RCC 7860 (cell line): ENCODE data around the gene TMEM115.

ENCODE experiments used
- DNase-seq: peaks from one replicate; pipeline ENCODE4 v3.0.0-alpha.2; 2015; ENCODE audit warnings: low spot score
- FAIRE-seq: peaks from 2 replicates; lab custom pipeline; 2012; peaks lifted over from hg19 to GRCh38; lab: Jason Lieb, UNC

Gene TMEM115

DNA sequence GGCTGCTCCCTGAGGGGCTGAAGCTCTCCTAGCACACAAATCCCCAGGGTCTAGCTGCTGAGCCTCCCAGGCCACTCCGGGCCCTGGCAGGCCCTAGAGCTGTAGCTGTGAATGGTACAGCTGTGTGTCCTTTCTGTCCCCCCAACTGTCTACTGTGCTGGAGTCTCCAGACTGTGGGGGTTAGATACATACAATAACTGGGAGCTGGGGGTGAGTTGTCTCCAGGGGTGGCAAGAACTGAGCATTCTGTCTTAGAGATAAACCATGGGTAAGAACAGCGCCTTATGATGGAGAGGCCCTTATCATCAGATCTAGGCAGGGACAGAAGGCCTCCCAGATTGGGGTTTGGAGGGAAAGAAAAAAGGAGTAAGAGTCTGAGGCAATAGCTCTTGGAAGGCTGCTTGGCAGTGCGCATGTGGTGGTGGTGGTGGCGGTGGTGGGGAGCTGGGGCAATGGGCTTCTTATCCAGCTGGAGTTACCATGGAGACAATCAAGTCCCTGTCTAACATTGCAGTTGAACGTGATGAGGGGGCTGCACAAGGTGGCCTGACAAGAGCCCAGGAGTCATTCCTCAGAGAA is 5.0 kb downstream of the TMEM115 start:
- DNase-seq (no peak), FAIRE-seq (no peak)

DNA sequence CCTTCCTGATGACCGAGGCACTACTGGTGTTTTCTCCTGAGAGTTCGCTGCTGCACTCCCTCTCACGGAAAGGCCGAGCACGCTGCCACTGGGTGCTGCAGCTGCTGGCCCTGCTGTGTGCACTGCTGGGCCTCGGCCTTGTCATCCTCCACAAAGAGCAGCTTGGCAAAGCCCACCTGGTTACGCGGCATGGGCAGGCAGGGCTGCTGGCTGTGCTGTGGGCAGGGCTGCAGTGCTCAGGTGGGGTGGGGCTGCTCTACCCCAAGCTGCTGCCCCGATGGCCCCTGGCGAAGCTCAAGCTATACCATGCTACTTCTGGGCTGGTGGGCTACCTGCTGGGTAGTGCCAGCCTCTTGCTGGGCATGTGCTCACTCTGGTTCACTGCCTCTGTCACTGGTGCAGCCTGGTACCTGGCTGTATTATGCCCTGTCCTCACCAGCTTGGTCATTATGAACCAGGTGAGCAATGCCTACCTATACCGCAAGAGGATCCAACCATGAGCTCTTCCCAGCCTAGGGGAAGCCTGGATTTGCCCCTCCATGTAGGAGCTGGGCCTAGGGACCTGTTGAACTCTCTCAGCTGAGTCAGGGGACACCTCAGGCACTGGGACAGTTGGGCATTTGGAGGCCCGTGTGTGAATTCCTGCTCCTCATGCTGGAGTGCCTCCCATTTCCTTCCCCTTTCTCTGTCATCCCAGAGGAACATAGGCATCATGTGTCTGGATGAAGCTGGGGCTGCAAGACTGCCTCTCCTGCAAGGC is 5.9 kb downstream of the TMEM115 start:
- DNase-seq (no peak), FAIRE-seq (no peak)

DNA sequence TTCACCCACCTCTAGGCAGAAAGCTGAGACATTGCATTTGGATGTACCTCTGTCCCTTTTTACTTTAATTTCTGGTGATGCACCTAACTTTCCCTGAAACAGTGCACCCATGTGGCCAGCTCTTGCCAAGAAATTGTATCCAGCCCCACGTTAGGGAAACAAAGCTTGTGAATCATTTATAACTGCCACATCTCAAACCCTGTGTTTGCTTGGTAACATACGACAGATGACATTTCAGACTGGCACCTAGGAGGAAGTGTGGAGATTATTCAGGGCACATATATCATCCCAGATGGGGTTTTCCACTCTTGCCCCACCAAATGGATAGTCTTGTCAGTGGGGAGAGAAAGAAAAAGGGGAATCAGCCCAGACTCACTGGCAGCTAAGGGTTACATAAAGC is 6.5 kb downstream of the TMEM115 start:
- peak; percentile 65 for DNase-seq
- no peak for FAIRE-seq

DNA sequence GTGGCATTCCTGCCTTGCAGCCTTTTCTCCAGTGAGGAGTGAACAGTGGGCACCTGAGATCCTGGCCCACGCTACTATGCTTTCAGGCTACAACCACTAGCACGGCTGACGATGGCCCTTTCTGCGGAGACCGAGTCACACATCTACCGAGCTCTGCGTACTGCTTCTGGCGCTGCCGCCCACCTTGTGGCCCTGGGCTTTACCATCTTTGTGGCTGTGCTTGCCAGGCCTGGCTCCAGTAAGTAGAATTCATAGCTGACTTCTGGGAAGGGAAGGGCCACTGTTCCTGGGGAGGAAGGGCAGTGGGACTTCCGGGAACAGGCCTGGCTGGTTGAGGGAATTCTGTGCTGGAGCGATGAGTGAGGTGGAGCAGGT is 8.0 kb downstream of the TMEM115 start:
- no peak for DNase-seq
- FAIRE-seq: no peak

DNA sequence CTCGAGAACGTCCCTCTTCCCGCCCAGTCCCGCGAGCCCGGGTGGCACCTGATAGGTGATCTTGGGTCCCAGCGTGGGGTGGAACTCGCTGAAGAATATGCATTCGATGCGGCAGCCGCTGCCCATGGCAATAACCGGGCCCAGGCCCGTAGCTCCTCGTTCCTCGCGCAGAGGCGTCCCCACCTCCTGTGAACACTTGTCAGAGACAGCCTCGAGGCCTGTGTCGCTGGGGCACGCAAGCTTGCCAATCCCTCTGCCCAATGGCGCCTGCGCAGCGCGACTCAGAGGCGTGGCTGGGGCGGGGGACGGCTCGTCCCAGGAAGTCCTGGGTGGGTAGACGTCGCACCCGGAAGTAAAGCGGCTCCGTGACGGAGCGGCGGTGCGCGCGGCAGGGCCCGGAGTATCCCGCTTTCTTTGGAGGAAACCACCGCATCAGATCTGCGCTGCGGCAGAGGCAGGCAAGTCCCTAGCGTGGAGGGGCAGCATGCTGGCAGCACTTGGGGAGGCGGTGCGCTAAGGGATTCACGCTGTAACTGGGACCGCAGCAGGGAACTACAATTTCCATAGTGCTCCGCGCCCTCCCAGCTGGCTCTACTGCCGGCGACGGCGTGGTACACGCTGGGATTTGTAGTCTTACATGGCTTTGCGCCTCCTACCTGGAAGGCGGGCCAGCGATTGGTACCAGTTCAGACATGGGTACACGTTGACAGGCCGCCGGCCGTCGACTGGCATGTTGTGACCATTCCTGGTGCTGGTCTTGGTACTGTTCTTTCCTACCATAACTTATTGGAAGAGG is 8.6 kb downstream of the TMEM115 start, which contains the start of the genes CYB561D2 and NPRL2:
TSS of gene CYB561D2 (plus strand) at position 336 of the 796 bp plus-strand sequence. CDS start 572 bp downstream, outside the sequence.
TSS of gene NPRL2 (minus strand) at position 249 of the 796 bp plus-strand sequence. CDS start at position 126, 123 bp downstream.
- FAIRE-seq (no peak), DNase-seq (peak; percentile 80)

DNA sequence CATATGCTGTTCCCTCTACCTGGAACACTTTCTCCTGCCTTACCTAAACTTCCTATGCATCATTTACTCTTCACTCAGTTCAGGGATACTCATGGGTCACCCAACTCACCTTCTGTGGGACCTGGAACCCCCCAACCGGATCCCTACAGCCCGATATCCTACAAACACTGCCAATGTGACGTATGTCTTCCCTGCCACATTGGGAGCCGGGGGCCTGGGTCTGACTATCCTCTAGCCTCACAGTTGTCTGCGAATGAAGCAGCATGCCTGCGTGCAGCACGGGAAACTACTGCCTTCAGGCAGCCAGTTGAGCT is 9.2 kb downstream of the TMEM115 start:
- no peak for DNase-seq
- FAIRE-seq: no peak

DNA sequence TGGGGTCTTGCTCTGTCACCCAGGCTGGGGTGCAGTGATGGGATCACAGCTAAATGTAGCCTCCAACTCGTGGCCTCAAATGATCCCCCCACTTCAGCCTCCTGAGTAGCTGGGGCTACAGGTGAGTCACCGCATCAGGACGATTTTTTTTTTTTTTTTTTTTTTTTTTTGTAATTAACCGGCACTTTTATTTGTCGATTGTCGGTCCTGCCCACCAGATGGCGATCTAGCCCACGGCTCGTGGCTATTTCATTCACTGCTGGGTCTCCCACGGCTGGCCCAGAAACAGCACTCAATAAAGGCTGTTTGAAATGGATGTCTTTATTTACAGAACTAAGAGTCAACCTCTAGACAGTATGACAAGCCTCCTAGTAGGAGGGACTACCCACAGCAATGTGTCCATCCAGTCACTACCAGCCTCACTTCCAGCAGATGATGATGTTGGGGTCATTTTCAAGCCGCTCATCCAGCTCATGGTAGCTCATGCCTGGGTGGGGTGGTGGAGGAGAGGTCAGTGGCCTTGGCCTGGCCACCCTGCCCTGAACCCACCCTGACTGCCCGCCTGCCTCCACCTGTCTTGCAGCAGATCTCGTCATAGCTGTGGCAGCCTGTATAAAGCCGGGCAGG is 12.0 kb downstream of the TMEM115 start:
- peak; percentile 47 for FAIRE-seq

DNA sequence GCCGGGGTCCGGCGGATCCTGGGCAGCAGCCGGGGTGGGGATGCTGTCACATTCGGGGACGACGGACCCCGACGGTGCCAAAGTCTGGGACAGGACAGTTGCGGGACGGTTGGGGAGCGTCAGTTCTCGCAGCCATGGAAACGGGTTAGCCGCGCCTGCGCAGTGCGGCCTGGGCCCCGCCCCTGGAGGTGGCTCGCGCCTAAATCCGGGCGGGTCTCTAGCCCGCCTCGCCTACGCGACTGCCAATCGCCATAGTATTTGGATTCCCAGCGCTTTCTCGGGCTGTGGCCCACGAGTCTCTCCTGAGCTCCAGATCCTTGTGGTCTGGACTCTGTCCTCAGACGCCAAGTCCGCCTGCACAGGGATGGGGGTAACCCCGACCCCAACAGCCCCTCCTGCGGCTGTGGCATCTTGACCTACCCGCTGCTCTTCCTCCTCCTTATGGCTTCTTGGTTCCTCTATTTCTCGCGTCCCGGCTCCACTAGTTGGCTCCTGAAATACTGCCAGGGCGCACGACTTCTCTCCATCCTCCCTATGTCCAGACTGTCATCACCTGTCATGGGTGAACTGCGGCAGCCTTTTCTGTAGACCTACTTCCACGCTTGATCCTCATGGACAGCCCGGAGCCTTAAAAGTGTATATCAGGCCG is 13.6 kb downstream of the TMEM115 start, which contains the start of gene ZMYND10:
TSS of gene ZMYND10 (minus strand) at position 147 of the 649 bp plus-strand sequence. CDS start 153 bp downstream, outside the sequence.
- DNase-seq: no peak
- FAIRE-seq: no peak

More for the DNA sequence above, 12.0 kb downstream of the TMEM115 start:
- DNase-seq: peak; percentile 46

DNA sequence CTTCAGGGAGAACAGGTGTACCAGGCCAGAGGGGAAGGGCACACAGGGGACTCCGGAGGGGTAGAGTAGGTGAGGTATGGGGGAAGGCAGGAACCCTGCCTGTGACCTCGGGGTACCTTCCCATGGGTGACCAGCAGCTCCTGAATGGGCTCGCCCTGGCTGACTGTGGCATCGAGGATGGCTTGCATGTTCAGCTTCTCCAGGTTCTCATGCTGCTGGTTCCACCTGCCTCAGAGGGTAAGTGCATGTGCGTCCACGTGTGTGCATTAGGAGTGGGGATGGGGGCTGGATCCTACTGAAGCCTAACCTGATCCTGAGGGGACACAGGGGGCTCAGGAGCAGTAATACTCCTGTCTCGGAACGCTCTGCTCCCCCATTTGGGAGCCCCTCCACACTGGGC is 14.3 kb downstream of the TMEM115 start:
- DNase-seq: no peak
- no peak for FAIRE-seq

DNA sequence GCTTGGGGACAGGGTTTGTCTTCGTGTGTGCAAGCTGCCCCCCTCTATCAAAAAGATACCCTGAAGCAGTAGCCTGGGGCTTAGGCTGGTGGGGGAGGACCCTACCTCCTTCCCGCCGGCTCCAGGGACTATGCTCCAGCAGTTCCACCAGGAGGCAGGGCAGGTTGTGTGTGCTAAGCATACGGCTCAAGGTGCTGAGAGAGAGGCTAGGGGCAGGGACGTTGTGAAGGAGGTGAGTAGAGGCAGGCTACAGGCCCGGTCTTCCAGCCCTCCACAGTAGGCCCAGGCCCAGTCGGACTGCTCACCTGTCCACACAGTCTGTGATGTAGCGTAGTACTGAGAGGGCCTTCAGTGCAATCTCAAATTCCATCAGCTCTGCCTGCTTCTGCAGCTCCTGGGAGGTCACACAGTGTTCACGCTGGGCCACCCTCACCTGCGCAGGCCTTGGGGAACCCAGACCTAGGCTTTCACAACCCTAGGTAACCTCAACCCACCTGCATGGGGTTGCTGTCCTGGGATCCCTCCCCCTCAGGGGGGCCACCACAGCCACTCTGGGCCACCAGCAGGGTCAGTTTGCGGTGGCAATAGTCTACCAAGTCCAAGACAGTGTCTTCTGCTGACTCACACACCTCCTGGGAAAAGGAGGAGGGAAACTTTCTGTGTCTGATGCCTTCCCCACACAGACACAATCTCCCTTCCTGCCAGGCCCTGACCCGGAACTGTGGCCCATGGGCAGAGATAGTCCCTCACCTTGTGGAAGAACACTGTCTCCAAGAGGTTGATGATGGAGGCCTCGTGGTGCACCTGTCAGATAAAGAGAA is 16.3 kb downstream of the TMEM115 start:
- DNase-seq (no peak), FAIRE-seq (no peak)

DNA sequence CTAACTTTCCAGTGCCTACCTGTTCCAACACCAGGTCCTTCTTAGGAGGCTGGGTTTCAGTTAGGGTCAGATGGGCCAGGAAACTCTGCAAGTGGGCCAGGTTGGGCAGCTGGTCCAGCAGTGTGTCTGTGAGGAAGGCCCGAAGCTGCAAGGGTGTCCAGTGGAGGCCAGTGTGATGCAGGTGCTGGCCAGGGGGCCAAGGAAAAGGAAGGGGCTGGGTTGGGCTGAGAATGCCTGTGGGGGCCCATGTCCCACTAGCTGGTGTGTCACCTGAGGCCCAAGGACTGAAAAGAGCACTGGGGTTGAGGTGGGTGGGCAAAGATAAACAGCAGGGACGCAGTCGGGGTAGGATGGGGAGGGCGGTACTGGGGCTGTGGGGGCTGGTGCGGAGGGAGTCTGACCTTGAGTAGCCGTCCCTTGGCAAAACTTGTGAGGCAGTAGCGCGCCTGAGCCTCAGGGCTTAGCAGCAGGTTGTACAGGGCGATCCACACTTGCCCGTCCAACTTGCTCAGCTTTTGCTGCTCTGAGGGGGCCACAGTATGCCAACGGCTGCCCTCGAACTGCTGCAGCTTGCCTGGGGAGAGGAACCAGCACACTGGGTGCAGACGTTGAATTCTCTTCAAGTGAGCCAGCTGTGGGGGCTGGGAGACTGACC is 17.2 kb downstream of the TMEM115 start:
- no peak for FAIRE-seq

DNA sequence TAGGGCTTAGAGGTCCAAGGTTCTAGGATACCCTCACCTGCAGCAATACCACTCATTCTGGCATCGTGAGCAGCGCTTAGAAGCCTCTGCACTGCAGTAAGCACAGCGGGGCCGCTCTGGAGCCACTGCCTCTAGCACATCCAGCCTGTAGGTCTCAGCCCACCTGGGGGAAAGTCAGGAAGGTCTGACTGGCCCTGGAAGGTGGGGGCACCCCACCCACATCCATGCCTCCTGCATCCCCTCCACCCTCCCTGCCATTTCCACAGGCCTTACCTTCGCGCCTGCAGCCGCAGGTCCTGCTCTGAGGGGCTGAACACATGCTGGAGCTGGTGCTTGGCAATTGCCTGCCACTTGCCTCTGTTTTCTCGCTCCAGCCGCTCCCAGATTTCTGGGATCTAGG is 17.8 kb downstream of the TMEM115 start:
- no peak for FAIRE-seq
- DNase-seq: no peak

More for the DNA sequence above, 17.2 kb downstream of the TMEM115 start:
- DNase-seq: no peak

DNA sequence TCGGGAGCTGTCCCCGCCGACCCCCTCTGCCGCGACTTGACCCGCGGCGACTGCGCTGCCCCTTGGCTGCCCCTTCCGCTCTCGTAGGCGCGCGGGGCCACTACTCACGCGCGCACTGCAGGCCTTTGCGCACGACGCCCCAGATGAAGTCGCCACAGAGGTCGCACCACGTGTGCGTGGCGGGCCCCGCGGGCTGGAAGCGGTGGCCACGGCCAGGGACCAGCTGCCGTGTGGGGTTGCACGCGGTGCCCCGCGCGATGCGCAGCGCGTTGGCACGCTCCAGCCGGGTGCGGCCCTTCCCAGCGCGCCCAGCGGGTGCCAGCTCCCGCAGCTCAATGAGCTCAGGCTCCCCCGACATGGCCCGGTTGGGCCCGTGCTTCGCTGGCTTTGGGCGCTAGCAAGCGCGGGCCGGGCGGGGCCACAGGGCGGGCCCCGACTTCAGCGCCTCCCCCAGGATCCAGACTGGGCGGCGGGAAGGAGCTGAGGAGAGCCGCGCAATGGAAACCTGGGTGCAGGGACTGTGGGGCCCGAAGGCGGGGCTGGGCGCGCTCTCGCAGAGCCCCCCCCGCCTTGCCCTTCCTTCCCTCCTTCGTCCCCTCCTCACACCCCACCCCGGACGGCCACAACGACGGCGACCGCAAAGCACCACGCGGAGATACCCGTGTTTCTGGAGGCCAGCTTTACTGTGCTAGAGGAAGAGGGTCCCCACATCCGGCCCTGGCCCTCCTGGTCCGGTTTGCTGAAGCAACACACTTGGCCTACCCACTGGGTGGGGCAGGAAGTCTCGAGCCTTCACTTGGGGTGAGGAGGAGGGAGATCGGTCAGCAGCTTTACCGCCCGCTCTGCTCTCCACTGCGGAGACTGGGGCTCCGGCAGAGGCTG is 18.6 kb downstream of the TMEM115 start, which contains the start of gene RASSF1:
TSS of gene RASSF1 (minus strand) at position 389 of the 882 bp plus-strand sequence. CDS start at position 358, 31 bp downstream.
- DNase-seq (no peak), FAIRE-seq (no peak)

DNA sequence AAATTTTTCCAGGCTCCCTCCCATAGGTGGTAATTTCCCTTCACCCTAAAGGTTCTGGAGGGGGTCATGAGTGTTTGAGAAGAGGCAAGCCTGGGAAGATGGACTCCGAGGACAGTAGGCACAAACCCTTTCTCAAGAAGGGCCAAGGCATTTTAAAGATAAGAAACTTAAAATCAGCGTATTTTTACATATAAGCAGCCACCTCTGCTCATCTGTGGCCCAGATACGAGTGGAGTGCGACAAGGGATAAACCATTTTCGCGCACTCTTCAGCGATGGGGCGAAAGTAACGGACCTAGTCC is 19.2 kb downstream of the TMEM115 start:
- FAIRE-seq (no peak), DNase-seq (no peak)

DNA sequence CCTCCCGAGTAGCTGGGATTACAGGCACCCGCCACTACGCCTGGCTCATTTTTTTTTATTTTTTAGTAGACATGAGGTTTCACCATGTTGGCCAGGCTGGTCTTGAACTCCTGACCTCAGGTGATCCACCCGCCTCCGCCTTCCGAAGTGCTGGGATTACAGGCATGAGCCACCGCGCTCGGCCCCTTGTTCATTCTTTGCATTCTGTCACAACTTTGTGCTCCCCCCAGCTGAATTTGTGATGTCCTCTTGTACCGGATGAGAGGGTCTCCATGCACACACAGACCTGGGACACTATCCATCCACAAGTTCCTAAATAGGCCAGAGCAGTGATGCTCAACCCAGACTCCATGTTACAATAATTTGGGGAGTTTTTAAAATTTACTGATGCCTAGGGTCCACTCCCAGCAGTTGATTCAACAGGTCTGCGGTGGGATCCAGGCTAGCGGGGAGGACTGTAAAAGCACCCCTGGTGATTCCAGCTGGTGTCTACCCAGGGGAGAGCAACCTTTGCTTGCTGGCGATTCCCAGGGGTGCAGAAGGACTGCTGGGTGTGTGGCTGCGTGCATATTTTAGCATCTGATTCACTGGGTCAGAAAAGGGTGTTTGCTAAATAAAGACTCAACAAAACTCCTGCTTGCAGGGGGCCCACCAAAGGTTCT is 19.7 kb downstream of the TMEM115 start:
- FAIRE-seq: no peak
- DNase-seq: no peak

DNA sequence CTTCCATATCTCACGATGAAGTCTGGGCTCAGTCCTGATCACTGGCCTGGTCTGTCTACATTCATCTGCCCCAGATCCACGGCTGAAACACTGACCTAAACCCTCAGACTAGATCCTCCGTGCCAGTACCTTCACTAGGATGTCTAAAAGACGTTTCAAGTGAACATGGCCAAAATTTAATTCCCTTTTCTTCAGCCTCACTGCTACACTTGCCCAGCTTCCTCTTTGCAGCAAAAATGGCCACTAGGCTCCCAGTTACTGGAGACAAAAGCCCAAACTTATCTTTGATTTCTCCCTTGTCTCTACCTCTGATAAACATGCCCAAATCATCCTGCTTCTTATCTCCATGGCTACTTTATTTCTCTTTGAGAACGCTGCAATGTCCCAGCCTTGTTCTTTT is 20.4 kb downstream of the TMEM115 start:
- FAIRE-seq (no peak), DNase-seq (no peak)

DNA sequence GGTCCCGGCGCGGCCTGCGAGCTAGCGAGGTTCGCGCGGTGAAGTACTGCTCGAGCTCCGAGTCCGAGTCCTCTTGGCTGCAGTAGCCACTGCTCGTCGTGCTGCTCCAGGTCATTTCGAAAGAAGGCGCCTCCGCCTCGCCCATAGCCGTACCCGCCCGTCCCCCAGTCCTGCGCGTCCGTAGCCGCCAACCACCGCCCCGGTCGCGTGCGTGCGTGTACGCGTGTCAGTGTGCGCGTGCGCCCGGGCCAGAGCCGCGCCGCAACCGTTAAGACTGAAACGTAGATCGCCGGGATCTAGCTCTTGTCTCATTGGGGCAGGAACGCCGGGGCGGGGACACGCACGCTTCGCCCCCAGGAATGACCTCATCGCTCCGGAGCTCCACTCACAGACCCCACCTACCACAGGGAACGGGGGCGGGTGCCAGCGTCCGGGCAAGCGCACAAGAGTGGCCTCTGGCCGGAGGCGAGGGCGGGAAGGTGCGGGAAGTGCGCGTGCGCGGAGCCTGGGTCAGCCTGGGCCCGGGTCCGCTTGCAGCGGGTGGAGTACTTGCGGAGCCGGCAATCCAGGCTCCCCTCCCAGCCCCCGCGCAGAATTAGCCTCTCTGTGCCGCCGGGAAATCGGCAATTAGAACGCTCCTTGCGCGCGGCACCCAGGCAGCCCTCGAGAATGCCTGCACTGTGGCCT is 22.0 kb downstream of the TMEM115 start:
- FAIRE-seq (peak; percentile 84), DNase-seq (peak; percentile 97)
